22Rv1 (cell line): ENCODE results near the gene C6orf47.

Source experiments
- ZFX ChIP-seq: fragments of 450-650 bp; IDR thresholded peaks from 2 replicates; pipeline ENCODE4 v1.6.1; 2017; ENCODE audit warnings: antibody characterized with exemption, borderline replicate concordance
- TF ChIP-seq, protein P1 (sequence below): fragments of 450-650 bp; IDR thresholded peaks from 2 replicates; pipeline ENCODE4 v1.5.1; 2017; ENCODE audit warnings: mild to moderate bottlenecking

DNA sequence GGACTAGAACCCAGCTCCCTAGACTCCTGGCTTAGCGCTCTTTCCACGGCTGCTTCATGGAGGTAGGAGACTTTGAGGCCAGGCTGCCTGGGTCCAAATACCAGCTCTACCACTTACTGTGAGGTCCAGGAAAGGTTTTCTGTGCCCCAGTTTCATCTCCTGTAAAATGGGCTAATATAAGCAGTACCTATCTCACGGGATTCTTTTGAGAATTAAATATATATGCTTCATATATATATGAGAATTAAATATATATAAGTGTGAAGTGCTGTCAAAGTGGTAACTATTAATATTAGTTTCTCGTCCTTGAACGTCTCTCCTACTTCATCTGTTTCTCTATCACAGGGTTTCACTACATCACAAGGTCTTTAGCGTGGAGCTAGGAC, 30.5 kb upstream of the C6orf47 start:
- TF ChIP-seq, protein P1, sequence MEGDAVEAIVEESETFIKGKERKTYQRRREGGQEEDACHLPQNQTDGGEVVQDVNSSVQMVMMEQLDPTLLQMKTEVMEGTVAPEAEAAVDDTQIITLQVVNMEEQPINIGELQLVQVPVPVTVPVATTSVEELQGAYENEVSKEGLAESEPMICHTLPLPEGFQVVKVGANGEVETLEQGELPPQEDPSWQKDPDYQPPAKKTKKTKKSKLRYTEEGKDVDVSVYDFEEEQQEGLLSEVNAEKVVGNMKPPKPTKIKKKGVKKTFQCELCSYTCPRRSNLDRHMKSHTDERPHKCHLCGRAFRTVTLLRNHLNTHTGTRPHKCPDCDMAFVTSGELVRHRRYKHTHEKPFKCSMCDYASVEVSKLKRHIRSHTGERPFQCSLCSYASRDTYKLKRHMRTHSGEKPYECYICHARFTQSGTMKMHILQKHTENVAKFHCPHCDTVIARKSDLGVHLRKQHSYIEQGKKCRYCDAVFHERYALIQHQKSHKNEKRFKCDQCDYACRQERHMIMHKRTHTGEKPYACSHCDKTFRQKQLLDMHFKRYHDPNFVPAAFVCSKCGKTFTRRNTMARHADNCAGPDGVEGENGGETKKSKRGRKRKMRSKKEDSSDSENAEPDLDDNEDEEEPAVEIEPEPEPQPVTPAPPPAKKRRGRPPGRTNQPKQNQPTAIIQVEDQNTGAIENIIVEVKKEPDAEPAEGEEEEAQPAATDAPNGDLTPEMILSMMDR = no peak
- no peak for TF ChIP-seq ZFX
